Measurements from ENCODE around the gene MAGI2. TPM values are rescaled to one million over a fixed set of nuclear protein-coding genes. Genes with fewer than 3 reads are reported as not detected.

The MAGI2 gene
- total RNA-seq, 4 donors from 2014 or later = 7.8 to 44.7 (median 21.1) TPM

GRCh38 chr7:78261302-78261701, 1192.2 kb downstream of the MAGI2 start:
- 51 to 70% methylated on average over 2 of the region's 2 CpGs for WGBS, 2 donors (ENCODE audit: low coverage in 1 of 2)
- no peak for TF ChIP-seq CTCF (IDR thresholded peaks at IDR 0.05)
- TF ChIP-seq EP300 (IDR thresholded peaks at IDR 0.05) = no peak
- TF ChIP-seq POLR2AphosphoS5 (IDR thresholded peaks at IDR 0.05) = no peak
- Histone ChIP-seq H3K4me1 (no peaks in the 10 kb centered on the region), H3K36me3 (no peaks in the 10 kb centered on the region), H3K27ac (no peak overlapping the region), H3K27me3 (no peaks in the 10 kb centered on the region), H3K4me3 (no peak overlapping the region), H3K9me3 (no peaks in the 10 kb centered on the region)
- ATAC-seq = no peak

- H3K4me1 ChIP-seq = no peaks in the 10 kb centered on the region
- peaks cover 0 to 5% of the 10 kb centered on the region in 2 donors for H3K36me3 ChIP-seq
- no peak for ATAC-seq
- WGBS, 2 donors (ENCODE audit: low coverage in 1 of 2) = 55 to 60% methylated on average over 1 of the region's 1 CpG
- no peaks in the 10 kb centered on the region for H3K9me3 ChIP-seq
- no peak overlapping the region for H3K27ac ChIP-seq
- no peak overlapping the region for H3K4me3 ChIP-seq
- H3K27me3 ChIP-seq = no peaks in the 10 kb centered on the region
- TF ChIP-seq POLR2AphosphoS5 (IDR thresholded peaks at IDR 0.05) = no peak
- no peak for TF ChIP-seq POLR2A (IDR thresholded peaks at IDR 0.05)
- TF ChIP-seq EP300 (IDR thresholded peaks at IDR 0.05) = no peak
- TF ChIP-seq CTCF (IDR thresholded peaks at IDR 0.05) = no peak
Measured at GRCh38 chr7:78260826-78261225, 1192.6 kb downstream of the MAGI2 start.

- TF ChIP-seq CTCF (IDR thresholded peaks at IDR 0.05) (no peak), EP300 (IDR thresholded peaks at IDR 0.05) (no peak), POLR2A (IDR thresholded peaks at IDR 0.05) (no peak), POLR2AphosphoS5 (IDR thresholded peaks at IDR 0.05) (no peak)
- WGBS, 2 donors (ENCODE audit: low coverage in 1 of 2) = 90 to 100% methylated on average over 1 to 3 of the region's 3 CpGs
- no peaks in the 10 kb centered on the region for H3K4me1 ChIP-seq
- H3K4me3 ChIP-seq = no peak overlapping the region
- H3K27ac ChIP-seq = no peak overlapping the region
- ATAC-seq = no peak
- H3K27me3 ChIP-seq = no peaks in the 10 kb centered on the region
- no peaks in the 10 kb centered on the region for H3K9me3 ChIP-seq
- H3K36me3 ChIP-seq = peaks cover 0 to 5% of the 10 kb centered on the region in 2 donors
Measured at GRCh38 chr7:78254726-78255055, 1198.8 kb downstream of the MAGI2 start.

- peaks cover 0 to 5% of the 10 kb centered on the region in 2 donors for H3K36me3 ChIP-seq
- ATAC-seq = no peak
- H3K27ac ChIP-seq = no peak overlapping the region
- H3K9me3 ChIP-seq = no peaks in the 10 kb centered on the region
- no peaks in the 10 kb centered on the region for H3K27me3 ChIP-seq
- no peaks in the 10 kb centered on the region for H3K4me1 ChIP-seq
- WGBS, 2 donors (ENCODE audit: low coverage in 1 of 2) = 72 to 86% methylated on average over 3 to 4 of the region's 4 CpGs
- no peak overlapping the region for H3K4me3 ChIP-seq
- no peak for TF ChIP-seq CTCF (IDR thresholded peaks at IDR 0.05)
- TF ChIP-seq POLR2A (IDR thresholded peaks at IDR 0.05) = no peak
- no peak for TF ChIP-seq EP300 (IDR thresholded peaks at IDR 0.05)
- no peak for TF ChIP-seq POLR2AphosphoS5 (IDR thresholded peaks at IDR 0.05)
Measured at GRCh38 chr7:78253850-78254725, 1199.4 kb downstream of the MAGI2 start.

DNA sequence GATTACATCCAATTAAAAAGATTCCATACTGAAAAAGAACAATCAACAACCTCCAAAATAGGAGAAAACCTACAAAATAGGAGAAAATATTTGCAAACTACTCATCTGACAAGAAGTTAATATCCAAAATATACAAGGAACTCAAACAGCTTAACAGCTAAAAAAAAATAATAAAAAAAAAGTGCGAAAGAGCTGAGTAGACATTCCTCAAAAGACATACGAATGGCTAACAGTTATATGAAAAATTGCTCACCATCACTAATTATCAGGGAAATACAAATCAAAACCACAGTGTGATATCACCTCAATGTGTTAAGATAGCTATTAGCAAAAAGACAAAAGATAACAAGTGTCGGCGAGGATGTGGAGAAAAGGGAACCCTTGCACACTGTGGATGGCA, 1204.6 kb downstream of the MAGI2 start:
- TF ChIP-seq POLR2A (IDR thresholded peaks at IDR 0.05) (no peak), EP300 (IDR thresholded peaks at IDR 0.05) (no peak), CTCF (IDR thresholded peaks at IDR 0.05) (no peak), POLR2AphosphoS5 (IDR thresholded peaks at IDR 0.05) (no peak)
- Histone ChIP-seq H3K4me3 (no peak overlapping the region), H3K27me3 (no peaks in the 10 kb centered on the region), H3K36me3 (no peaks in the 10 kb centered on the region), H3K9me3 (peaks cover 0 to 14% (median 0%) of the 10 kb centered on the region in 3 donors), H3K4me1 (no peaks in the 10 kb centered on the region), H3K27ac (no peak overlapping the region)
- ATAC-seq = no peak
- WGBS, 2 donors (ENCODE audit: low coverage in 1 of 2) = 83 to 90% methylated on average over 1 to 4 of the region's 4 CpGs
